ENCODE data around the gene STX10.

Gene STX10

GRCh38 chr19:13153569-13154240 is 3.5 kb upstream of the STX10 start:
- Histone ChIP-seq H3K4me2 (ENCODE audit: low read length) (peak overlapping the region; percentile 96), H3K4me3 (ENCODE audit: low read length) (peak overlapping the region; percentile 87), H3K36me3 (ENCODE audit: control insufficient read depth, low read length) (peaks cover 38% of the 10 kb centered on the region), H3K9me2 (replicated peaks; ENCODE audit: control insufficient read depth, low read length) (no peaks in the 10 kb centered on the region), H3K79me2 (ENCODE audit: control insufficient read depth, low read length) (peaks cover 53% of the 10 kb centered on the region), H3F3A (ENCODE audit: control insufficient read depth, insufficient read depth) (peaks cover 43% of the 10 kb centered on the region), H3K9me3 (ENCODE audit: control insufficient read depth, insufficient read depth, low read length) (no peaks in the 10 kb centered on the region), H3K27me3 (ENCODE audit: control insufficient read depth, low read length) (no peaks in the 10 kb centered on the region), H3K27ac (ENCODE audit: low read depth, low read length) (peak overlapping the region; percentile 98), H4K20me1 (ENCODE audit: control insufficient read depth, insufficient read depth, low read depth, low read length) (peaks cover 8% of the 10 kb centered on the region; the same call in 1 of the 2 replicates), H3K4me1 (ENCODE audit: control insufficient read depth, low read length) (peaks cover 54% of the 10 kb centered on the region)
- no peak for TF ChIP-seq EZH2phosphoT487 (IDR thresholded peaks at IDR 0.05; ENCODE audit: borderline replicate concordance, low read length)
- TF ChIP-seq, protein P1, sequence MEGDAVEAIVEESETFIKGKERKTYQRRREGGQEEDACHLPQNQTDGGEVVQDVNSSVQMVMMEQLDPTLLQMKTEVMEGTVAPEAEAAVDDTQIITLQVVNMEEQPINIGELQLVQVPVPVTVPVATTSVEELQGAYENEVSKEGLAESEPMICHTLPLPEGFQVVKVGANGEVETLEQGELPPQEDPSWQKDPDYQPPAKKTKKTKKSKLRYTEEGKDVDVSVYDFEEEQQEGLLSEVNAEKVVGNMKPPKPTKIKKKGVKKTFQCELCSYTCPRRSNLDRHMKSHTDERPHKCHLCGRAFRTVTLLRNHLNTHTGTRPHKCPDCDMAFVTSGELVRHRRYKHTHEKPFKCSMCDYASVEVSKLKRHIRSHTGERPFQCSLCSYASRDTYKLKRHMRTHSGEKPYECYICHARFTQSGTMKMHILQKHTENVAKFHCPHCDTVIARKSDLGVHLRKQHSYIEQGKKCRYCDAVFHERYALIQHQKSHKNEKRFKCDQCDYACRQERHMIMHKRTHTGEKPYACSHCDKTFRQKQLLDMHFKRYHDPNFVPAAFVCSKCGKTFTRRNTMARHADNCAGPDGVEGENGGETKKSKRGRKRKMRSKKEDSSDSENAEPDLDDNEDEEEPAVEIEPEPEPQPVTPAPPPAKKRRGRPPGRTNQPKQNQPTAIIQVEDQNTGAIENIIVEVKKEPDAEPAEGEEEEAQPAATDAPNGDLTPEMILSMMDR (IDR thresholded peaks at IDR 0.05; ENCODE audit: low read depth, low read length, poor library complexity, severe bottlenecking) = peak; percentile 51

- H3K4me2 ChIP-seq (ENCODE audit: low read length) = peak overlapping the region; percentile 96
- no peaks in the 10 kb centered on the region for H3K9me3 ChIP-seq (ENCODE audit: control insufficient read depth, insufficient read depth, low read length)
- peaks cover 38% of the 10 kb centered on the region for H3K36me3 ChIP-seq (ENCODE audit: control insufficient read depth, low read length)
- peak overlapping the region; percentile 87 for H3K4me3 ChIP-seq (ENCODE audit: low read length)
- peaks cover 54% of the 10 kb centered on the region for H3K79me2 ChIP-seq (ENCODE audit: control insufficient read depth, low read length)
- peaks cover 52% of the 10 kb centered on the region for H3K4me1 ChIP-seq (ENCODE audit: control insufficient read depth, low read length)
- no peak for TF ChIP-seq EZH2phosphoT487 (IDR thresholded peaks at IDR 0.05; ENCODE audit: borderline replicate concordance, low read length)
- TF ChIP-seq, protein P1 (IDR thresholded peaks at IDR 0.05; ENCODE audit: low read depth, low read length, poor library complexity, severe bottlenecking) = peak; percentile 67
- H4K20me1 ChIP-seq (ENCODE audit: control insufficient read depth, insufficient read depth, low read depth, low read length) = peaks cover 8% of the 10 kb centered on the region; the same call in 1 of the 2 replicates
- H3K27ac ChIP-seq (ENCODE audit: low read depth, low read length) = peak overlapping the region; percentile 98
- H3F3A ChIP-seq (ENCODE audit: control insufficient read depth, insufficient read depth) = peaks cover 43% of the 10 kb centered on the region
- no peaks in the 10 kb centered on the region for H3K27me3 ChIP-seq (ENCODE audit: control insufficient read depth, low read length)
- no peaks in the 10 kb centered on the region for H3K9me2 ChIP-seq (replicated peaks; ENCODE audit: control insufficient read depth, low read length)
Measured at GRCh38 chr19:13152974-13153568, 2.9 kb upstream of the STX10 start.

DNA sequence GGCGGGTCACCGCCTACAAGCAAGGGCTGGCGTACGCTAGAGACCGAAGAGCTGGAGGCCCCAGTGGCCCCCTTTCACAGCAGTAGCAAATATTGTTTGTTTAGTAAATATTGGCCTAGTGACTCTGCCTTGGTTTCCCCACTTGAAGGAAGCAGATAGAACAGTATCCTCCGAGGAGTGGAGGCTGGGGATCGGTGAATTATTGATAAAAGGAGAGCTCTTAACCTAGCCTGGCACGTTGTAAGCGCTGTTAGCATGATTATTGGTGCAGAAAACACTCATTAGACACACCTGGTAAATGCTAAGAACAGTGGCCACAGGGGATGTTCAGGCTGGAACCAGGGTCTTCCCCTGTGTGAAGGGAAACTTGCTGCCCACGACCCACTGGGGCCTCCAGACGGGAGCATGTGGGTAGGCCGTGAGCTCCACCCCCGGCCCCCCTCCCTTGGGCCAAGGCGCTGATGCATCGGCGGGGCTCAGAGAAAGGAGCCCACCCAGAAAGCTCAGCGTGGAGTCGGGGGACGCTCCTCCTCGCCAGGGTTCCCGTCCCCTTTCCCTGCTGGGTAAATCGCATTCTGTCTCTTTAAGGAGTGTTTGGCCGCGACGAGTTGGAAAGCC is 2.3 kb upstream of the STX10 start:
- H4K20me1 ChIP-seq (ENCODE audit: control insufficient read depth, insufficient read depth, low read depth, low read length) = peaks cover 8% of the 10 kb centered on the region; the same call in 1 of the 2 replicates
- H3K79me2 ChIP-seq (ENCODE audit: control insufficient read depth, low read length) = peaks cover 54% of the 10 kb centered on the region
- H3K9me3 ChIP-seq (ENCODE audit: control insufficient read depth, insufficient read depth, low read length) = no peaks in the 10 kb centered on the region
- H3K4me2 ChIP-seq (ENCODE audit: low read length) = peak overlapping the region; percentile 96
- peaks cover 40% of the 10 kb centered on the region for H3F3A ChIP-seq (ENCODE audit: control insufficient read depth, insufficient read depth)
- H3K27ac ChIP-seq (ENCODE audit: low read depth, low read length) = peak overlapping the region; percentile 98
- H3K4me3 ChIP-seq (ENCODE audit: low read length) = peak overlapping the region; percentile 87
- H3K27me3 ChIP-seq (ENCODE audit: control insufficient read depth, low read length) = no peaks in the 10 kb centered on the region
- peaks cover 49% of the 10 kb centered on the region for H3K4me1 ChIP-seq (ENCODE audit: control insufficient read depth, low read length)
- H3K36me3 ChIP-seq (ENCODE audit: control insufficient read depth, low read length) = peaks cover 38% of the 10 kb centered on the region
- H3K9me2 ChIP-seq (replicated peaks; ENCODE audit: control insufficient read depth, low read length) = no peaks in the 10 kb centered on the region
- no peak for TF ChIP-seq EZH2phosphoT487 (IDR thresholded peaks at IDR 0.05; ENCODE audit: borderline replicate concordance, low read length)
- TF ChIP-seq, protein P1 (IDR thresholded peaks at IDR 0.05; ENCODE audit: low read depth, low read length, poor library complexity, severe bottlenecking) = peak; percentile 9

All from DOHH2 (cell line).